ENCODE data around the gene USP54.
A peak's percentile ranks its signal among the peaks of the same experiment; 100 is the strongest.
"Not testable (repeated sequence)": the region's sequence is repeated elsewhere in the genome, so short reads cannot be mapped to it uniquely, and the experiment has no call there.

Gene USP54

DNA sequence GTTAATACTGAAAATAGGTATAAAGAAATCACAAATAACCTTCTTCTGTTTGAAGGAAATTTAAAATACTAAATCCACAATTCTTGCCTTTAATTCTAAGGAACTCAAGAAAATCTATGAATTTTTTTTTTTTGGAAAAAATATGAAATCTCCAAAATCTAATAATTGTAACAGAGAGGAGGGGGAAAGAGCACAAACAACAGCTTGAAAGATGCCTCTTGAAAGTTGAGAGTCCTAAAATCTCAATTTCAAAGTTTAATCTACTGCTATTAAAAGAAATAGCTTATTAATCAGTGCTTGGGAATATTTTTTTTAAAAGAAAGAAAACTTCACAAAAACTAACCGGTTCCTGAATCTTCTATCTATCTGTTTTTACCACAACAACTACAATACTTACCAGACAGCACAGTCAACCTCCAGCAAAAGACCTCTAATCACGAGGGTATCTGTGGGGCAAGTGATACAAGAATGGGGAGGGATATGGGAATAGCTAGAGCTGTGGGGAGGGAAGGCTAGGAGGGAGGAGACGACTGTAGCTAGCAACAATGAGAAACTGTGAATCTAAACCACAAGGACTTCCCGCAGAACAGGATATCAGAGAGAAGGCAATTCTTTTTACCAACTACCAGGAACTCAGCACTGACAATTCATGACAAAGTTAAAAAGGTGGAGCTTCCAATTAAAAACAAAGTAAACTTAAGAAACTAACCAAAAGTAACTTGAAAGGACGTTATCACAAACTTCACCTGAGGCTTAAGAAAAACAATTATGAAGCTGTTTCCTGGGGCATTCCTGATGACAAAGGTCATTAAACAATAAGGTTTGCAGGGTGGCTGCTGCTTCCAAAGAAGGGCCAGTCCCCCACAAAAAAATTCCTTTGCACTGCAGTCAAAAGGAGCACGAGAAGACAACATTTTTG, at the start of gene USP54:
Gene USP54 (minus strand): TSS at position 462 of the 919 bp plus-strand sequence. CDS start 15,684 bp downstream, outside the sequence.
- peak; percentile 83 for FAIRE-seq
- DNase-seq (ENCODE audit: insufficient read length, low spot score): no peak

DNA sequence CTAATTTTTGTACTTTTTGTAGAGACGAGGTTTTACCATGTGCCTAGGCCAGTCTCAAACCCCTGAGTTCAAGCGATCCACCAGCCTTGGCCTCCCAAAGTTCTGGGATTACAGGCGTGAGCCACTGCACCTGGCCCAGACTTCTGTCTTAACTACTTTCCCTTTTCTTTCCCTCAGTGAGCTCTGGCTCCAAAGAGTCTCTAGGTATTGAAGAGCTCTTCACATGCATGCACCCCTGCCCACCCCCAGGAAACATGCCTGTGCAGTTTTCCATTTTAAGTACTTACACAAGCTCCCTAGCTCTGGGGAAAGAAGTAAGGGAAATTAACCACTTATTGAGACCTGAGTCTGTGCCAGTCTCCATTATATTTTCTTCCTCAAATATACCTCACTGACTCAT, 48.1 kb upstream of the USP54 start:
- DNase-seq (ENCODE audit: insufficient read length, low spot score) (no peak), FAIRE-seq (no peak)

DNA sequence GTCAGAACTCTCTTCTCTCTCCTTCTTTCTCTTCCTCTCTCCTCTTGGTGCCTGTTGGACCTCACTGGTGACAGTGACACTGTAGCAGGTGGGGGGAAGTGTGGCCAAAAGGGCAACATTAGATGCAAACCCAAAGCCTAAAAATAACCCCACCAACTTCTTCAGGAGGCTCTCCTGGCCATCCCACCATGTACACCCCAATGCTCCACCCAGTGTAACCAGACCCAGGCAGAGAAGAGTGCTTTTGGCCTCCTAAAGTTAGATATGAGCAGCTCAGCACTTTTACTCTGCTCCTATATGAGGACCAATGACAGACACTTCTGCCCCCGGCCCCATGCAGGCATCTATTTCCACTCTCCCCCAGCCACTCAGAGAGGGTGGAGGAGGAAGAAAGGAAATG, 44.6 kb upstream of the USP54 start:
- DNase-seq (ENCODE audit: insufficient read length, low spot score) (no peak), FAIRE-seq (no peak)

DNA sequence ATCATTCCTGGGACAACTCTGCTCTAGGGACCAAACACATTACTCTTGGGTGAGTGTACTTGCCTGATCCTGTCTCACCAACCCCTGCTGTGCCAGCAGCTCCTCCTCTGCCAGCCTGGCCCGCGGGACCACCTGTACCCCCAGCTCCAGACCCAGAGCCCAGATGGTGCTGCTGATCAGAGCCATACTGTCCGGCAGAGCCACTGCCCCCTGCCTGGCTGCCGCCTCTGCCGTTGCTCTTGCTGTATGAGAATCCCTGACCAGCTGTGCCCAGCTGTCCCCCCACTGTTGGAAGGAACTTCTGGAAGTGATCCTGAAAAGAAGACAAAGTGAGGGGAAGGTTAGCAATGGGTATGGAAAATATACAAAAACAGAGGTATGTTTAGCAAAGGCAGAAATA, 43.3 kb upstream of the USP54 start:
- FAIRE-seq (no peak), DNase-seq (ENCODE audit: insufficient read length, low spot score) (no peak)

DNA sequence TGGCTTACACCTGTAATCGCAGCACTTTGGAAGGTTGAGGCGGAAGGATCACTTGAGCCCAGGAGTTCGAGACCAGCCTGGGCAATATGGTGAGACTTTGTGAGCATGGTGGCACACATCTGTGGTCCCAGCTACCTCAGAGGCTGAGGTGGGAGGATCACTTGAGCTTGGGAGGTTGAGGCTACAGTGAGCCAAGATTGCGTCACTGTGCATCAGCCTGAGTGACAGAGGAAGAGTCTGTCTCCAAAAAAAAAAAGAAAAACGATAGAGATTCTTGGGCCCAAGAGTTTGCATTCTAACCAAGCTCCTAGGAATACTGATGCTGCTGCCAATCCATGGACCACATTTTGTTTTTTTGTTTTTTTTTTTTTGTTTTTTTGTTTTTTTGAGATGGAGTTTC, 38.0 kb upstream of the USP54 start:
- FAIRE-seq (no peak), DNase-seq (ENCODE audit: insufficient read length, low spot score) (no peak)

GRCh38 chr10:73628405-73628804, 37.3 kb upstream of the USP54 start:
- FAIRE-seq (no peak), DNase-seq (ENCODE audit: insufficient read length, low spot score) (no peak)

DNA sequence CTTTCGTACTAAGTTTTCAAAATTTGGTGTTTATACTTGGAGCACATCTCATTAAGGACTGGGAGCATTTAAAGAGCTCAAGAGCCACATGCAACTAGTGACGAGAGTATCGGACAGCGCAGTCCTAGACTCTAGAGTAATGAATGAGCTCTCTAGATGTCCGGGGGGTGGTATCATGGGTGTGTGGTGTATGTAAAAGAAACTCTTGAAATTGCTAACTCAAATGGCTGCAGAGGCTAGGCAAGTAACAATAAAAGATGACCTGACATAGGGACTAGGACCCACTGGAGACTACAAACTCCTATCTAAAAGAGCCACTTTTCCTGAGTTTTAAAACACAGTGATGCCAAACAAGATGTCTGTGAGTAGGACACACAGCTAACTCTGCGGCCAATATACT, 36.2 kb upstream of the USP54 start:
- DNase-seq (ENCODE audit: insufficient read length, low spot score): no peak
- no peak for FAIRE-seq

- FAIRE-seq (peak; percentile 99), DNase-seq (ENCODE audit: insufficient read length, low spot score) (peak; percentile 94)
These were observed 35.0 kb upstream of the USP54 start for GRCh38 chr10:73625884-73626752.

DNA sequence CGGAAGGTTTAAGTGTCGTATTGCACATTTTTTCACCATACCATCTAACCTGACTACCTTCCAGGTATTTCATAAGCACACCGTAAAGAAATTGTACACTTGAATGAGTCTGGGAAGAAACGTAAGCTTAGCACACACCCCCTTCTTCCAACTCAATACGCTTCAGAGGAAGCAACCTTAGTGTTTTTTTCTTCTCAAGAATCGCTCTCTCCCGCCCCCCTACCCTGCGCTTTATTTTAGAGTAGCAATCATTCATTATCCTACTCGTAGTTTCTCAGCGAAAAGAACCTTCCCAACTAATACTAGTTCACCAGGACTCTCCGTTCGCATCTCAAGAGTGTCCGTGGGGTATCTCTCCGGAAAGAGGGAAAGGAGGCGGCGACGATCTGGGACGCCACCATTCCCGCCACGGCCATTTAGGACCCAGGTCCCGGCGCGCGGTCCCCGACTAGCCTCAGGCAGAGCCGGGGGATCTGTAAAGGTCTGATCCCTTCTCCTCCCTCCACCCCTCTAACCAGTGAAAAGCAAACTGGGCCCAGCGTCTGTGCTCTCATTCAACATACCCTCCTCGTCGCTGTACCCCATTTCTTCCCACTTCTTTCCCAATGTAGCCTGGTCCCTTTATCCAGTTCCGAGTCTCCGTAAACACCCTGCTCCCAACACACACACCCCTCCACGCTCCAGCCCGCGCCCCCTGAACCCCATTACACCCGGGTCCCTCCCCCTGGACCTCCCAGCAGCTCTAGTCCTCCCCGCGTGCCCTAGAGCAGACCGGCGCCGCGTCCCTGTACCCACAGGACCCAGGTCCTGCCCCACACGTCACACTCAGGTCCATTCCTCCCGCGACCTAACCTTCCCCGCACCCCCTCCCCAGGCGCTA, 34.1 kb upstream of the USP54 start:
- FAIRE-seq (no peak), DNase-seq (ENCODE audit: insufficient read length, low spot score) (no peak)

GRCh38 chr10:73623056-73623455, 31.9 kb upstream of the USP54 start:
- no peak for FAIRE-seq
- no peak for DNase-seq (ENCODE audit: insufficient read length, low spot score)

DNA sequence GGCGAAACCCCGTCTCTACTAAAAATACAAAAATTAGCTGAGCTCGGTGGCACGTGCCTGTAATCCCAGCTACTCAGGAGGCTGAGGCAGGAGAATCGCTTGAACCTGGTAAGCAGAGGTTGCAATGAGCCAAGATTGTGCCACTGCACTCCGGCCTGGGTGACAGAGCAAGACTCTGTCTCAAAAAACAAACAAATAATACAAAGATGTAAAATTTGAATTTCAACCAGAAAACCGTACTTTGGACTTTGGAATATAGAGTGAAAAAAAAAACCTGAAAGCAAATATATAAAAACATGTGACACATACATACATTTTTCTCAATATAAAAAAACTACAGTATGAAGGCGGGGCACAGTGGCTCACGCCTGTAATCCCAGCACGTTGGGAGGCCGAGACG, 29.8 kb upstream of the USP54 start:
- FAIRE-seq; DNase-seq (ENCODE audit: insufficient read length, low spot score): not testable (repeated sequence)

GRCh38 chr10:73617143-73617542, 26.0 kb upstream of the USP54 start:
- DNase-seq (ENCODE audit: insufficient read length, low spot score); FAIRE-seq: not testable (repeated sequence)

GRCh38 chr10:73614720-73615119, 23.6 kb upstream of the USP54 start:
- DNase-seq (ENCODE audit: insufficient read length, low spot score): no peak
- FAIRE-seq: no peak

- FAIRE-seq (no peak), DNase-seq (ENCODE audit: insufficient read length, low spot score) (no peak)
These were observed 18.0 kb upstream of the USP54 start for GRCh38 chr10:73609116-73609515.

GRCh38 chr10:73601486-73601921, 10.4 kb upstream of the USP54 start:
- FAIRE-seq: no peak
- DNase-seq (ENCODE audit: insufficient read length, low spot score): no peak

- DNase-seq (ENCODE audit: insufficient read length, low spot score): no peak
- no peak for FAIRE-seq
These were observed 6.2 kb upstream of the USP54 start for GRCh38 chr10:73597346-73597745.

DNA sequence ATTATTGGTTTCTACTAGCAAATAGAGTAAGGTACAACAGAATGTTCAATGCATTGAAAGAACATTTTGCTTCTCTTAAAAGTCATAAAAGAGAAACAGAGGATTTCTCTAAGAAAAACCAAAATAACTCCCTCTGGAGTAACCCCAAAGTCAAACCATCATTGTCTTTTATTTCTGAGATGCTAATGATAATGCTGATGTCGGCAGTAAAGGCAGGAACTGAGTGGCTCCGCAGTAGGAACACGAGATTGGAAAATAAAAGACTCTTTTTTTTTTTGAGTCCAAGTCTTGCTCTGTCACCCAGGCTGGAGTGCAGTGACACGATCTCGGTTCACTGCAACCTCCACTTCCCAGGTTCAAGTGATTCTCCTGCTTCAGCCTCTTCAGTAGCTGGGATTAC, 2.7 kb upstream of the USP54 start:
- no peak for DNase-seq (ENCODE audit: insufficient read length, low spot score)
- no peak for FAIRE-seq

DNA sequence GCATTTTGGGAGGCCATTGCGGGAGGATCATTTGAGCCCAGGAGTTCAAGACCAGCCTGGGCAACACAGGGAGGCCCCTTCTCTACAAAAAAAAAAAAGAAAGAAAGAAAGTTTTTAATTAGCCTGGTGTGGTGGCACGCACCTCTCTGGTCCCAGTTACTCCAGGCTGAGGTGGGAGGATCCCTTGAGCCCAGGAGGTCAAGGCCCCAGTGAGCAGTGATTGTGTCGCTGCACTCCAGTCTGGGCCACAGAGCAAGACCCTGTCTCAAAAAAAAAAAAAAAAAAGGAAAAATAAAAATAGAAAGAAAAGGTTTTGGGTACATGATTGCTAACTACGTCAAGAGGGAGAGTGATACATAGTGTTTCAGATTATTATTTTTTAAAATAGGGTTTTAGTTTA, 2.0 kb upstream of the USP54 start:
- no peak for FAIRE-seq
- DNase-seq (ENCODE audit: insufficient read length, low spot score): no peak

DNA sequence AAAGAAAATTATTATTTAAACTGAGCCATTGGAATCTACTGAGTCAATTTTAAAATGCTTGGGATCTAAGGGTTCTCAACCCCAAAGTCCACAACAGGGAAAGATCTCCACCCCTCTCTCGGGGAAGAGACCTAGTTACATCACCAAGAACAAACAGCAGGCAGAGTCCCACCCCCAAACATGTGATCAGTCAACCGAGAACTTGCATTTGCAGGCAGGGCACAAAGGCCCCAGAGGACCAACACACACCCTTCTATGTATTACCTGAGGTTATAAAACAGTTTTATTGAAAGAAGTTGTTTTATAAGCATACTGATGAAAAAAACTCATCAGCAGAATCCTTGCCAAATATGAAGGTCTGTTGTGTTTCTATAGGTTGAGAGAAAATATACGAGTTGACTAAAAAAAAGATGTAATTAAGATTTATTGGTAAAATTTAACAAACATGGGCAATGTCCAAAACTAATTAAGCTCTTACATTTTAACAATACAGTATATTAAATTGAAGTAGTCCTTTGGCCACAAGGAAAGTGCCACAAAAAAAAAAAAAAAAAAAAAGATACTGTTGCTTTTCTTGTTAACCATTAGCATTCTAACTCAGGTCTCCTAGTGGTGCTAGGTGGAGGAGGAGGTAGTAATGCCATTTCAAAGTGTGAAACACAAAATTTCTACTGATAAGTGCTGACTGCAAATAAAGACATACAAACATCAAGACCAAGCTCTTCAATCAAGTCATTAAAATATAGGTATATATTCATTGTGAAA, 975 bp upstream of the USP54 start:
- peak; percentile 91 for FAIRE-seq
- DNase-seq (ENCODE audit: insufficient read length, low spot score): peak; percentile 40

All from GM19239 (cell line).